ENCODE measurements around the gene GNB1L. TPM values are rescaled to one million over a fixed set of nuclear protein-coding genes. Genes with fewer than 3 reads are reported as not detected.

The GNB1L gene
- total and polyA plus RNA-seq, 2 donors (not counting 1 experiment from before 2014, with no cell fraction given), result 6.6 to 12.1 TPM

DNA sequence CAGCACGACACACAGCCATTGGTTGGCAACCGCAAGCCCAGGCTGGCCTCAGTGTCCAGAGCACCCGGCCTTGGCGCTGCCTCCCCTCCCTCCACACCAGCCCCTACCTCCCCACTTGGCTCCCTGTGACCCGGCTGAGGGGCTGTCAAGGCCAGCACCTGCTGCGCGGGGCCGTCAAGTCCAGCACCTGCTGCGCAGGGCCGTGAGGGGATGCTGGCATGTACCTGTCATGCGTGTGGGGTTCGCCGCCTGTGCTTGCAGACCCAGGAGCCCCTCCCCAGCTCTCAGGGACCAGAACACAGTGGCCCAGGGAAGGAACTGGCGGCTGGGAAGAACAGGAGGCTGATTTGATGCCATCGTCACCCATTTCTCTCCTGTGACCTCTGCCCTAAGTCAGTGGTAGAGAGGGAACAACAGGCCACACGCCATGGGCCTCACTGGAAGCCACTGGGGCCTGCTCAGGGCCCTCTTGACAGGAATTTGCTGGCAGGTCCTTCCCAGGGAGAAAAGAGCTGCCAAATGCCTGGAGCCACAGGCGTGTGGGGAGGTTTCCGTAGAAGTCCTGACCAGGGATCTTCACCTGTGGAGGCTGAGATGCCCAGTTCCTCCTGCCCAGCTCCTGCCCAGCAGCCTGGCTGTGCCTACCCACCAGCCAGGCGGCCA lies 56.5 kb downstream of the GNB1L start:
- Histone ChIP-seq H3K4me1 (ENCODE audit: control insufficient read depth in 2 of 2, insufficient read depth in 2 of 2, low read length in 2 of 2) (no peaks in the 10 kb centered on the region), H2AFZ (ENCODE audit: insufficient read depth, low read depth, low read length, poor library complexity, severe bottlenecking) (no peak overlapping the region), H3K36me3 (replicated peaks in 1 of 2; ENCODE audit: control extremely low read depth in 1 of 2, control insufficient read depth in 1 of 2, extremely low read depth in 1 of 2, insufficient read depth in 2 of 2, low read length in 1 of 2) (peaks cover 0 to 2% of the 10 kb centered on the region in 2 experiments), H4K20me1 (ENCODE audit: control insufficient read depth, insufficient read depth, low read length, poor library complexity, severe bottlenecking) (no peaks in the 10 kb centered on the region), H3K27ac (ENCODE audit: low read length in 2 of 2) (no peak overlapping the region), H3K27me3 (replicated peaks in 1 of 4; ENCODE audit: control extremely low read depth in 1 of 4, control insufficient read depth in 3 of 4, insufficient read depth in 4 of 4, low read length in 3 of 4) (no peaks in the 10 kb centered on the region), H3K4me2 (replicated peaks; ENCODE audit: low read depth, low read length, poor library complexity, severe bottlenecking) (no peak overlapping the region), H3K9ac (ENCODE audit: low read length) (no peak overlapping the region), H3K4me3 (ENCODE audit: control extremely low read depth in 1 of 5, extremely low read depth in 1 of 5, insufficient read depth in 1 of 5, low read depth in 2 of 5, low read length in 4 of 5) (no peak overlapping the region), H3K79me2 (ENCODE audit: control insufficient read depth, insufficient read depth, low read length) (no peaks in the 10 kb centered on the region), H3K9me3 (ENCODE audit: control extremely low read depth in 1 of 3, control insufficient read depth in 2 of 3, insufficient read depth in 1 of 3, low read length in 2 of 3) (peaks cover 0 to 4% (median 4%) of the 10 kb centered on the region in 3 donors)
- no peaks in the 10 kb centered on the region for H3K27me3 Mint-ChIP-seq
- POLR2A ChIA-PET, result no interaction called here
- H3K4me1 Mint-ChIP-seq, result no peaks in the 10 kb centered on the region
- DNase-seq (no peak), ATAC-seq (ENCODE audit: low read depth) (no peak)
- intact Hi-C loops (cut with micrococcal nuclease), result no loop called here
- WGBS (ENCODE audit: insufficient coverage), result 97% methylated on average over 18 of the region's 19 CpGs
- H3K27ac Mint-ChIP-seq, result no peak overlapping the region
- no peaks in the 10 kb centered on the region for H3K9me3 Mint-ChIP-seq (ENCODE audit: insufficient read depth)
- CTCF ChIA-PET, result no interaction called here
- no peak overlapping the region for H3K4me3 Mint-ChIP-seq
- TF ChIP-seq CTCF (IDR thresholded peaks at IDR 0.05) (no peak), EZH2 (IDR thresholded peaks at IDR 0.05; ENCODE audit: borderline replicate concordance, insufficient read depth, low read depth, low read length, poor library complexity, severe bottlenecking) (no peak)

GRCh38 chr22:19797086-19798002 lies 57.3 kb downstream of the GNB1L start:
- Histone ChIP-seq H3K27me3 (replicated peaks in 1 of 4; ENCODE audit: control extremely low read depth in 1 of 4, control insufficient read depth in 3 of 4, insufficient read depth in 4 of 4, low read length in 3 of 4) (no peaks in the 10 kb centered on the region), H3K27ac (ENCODE audit: low read length in 2 of 2) (no peak overlapping the region), H3K36me3 (replicated peaks in 1 of 2; ENCODE audit: control extremely low read depth in 1 of 2, control insufficient read depth in 1 of 2, extremely low read depth in 1 of 2, insufficient read depth in 2 of 2, low read length in 1 of 2) (peaks cover 0 to 2% of the 10 kb centered on the region in 2 experiments), H3K9me3 (ENCODE audit: control extremely low read depth in 1 of 3, control insufficient read depth in 2 of 3, insufficient read depth in 1 of 3, low read length in 2 of 3) (peaks cover 0 to 11% (median 5%) of the 10 kb centered on the region in 3 donors), H2AFZ (ENCODE audit: insufficient read depth, low read depth, low read length, poor library complexity, severe bottlenecking) (no peak overlapping the region), H3K9ac (ENCODE audit: low read length) (no peak overlapping the region), H3K4me3 (ENCODE audit: control extremely low read depth in 1 of 5, extremely low read depth in 1 of 5, insufficient read depth in 1 of 5, low read depth in 2 of 5, low read length in 4 of 5) (no peak overlapping the region), H3K79me2 (ENCODE audit: control insufficient read depth, insufficient read depth, low read length) (no peaks in the 10 kb centered on the region), H3K4me2 (replicated peaks; ENCODE audit: low read depth, low read length, poor library complexity, severe bottlenecking) (no peak overlapping the region), H3K4me1 (ENCODE audit: control insufficient read depth in 2 of 2, insufficient read depth in 2 of 2, low read length in 2 of 2) (no peaks in the 10 kb centered on the region), H4K20me1 (ENCODE audit: control insufficient read depth, insufficient read depth, low read length, poor library complexity, severe bottlenecking) (no peaks in the 10 kb centered on the region)
- H3K4me1 Mint-ChIP-seq, result no peaks in the 10 kb centered on the region
- no peaks in the 10 kb centered on the region for H3K9me3 Mint-ChIP-seq (ENCODE audit: insufficient read depth)
- TF ChIP-seq CTCF (IDR thresholded peaks at IDR 0.05) (no peak), EZH2 (IDR thresholded peaks at IDR 0.05; ENCODE audit: borderline replicate concordance, insufficient read depth, low read depth, low read length, poor library complexity, severe bottlenecking) (no peak)
- ATAC-seq (ENCODE audit: low read depth) (no peak), DNase-seq (no peak)
- H3K27ac Mint-ChIP-seq, result no peak overlapping the region
- H3K4me3 Mint-ChIP-seq, result no peak overlapping the region
- no peaks in the 10 kb centered on the region for H3K27me3 Mint-ChIP-seq
- intact Hi-C loops (cut with micrococcal nuclease), result no loop called here
- WGBS (ENCODE audit: insufficient coverage), result 88% methylated on average over 15 of the region's 24 CpGs
- CTCF ChIA-PET, result no interaction called here
- POLR2A ChIA-PET, result no interaction called here

All from B cell (primary cell).